ENCODE results near the gene MYB.
"Not testable (repeated sequence)": the region's sequence is repeated elsewhere in the genome, so short reads cannot be mapped to it uniquely, and the experiment has no call there.

MYB gene

DNA sequence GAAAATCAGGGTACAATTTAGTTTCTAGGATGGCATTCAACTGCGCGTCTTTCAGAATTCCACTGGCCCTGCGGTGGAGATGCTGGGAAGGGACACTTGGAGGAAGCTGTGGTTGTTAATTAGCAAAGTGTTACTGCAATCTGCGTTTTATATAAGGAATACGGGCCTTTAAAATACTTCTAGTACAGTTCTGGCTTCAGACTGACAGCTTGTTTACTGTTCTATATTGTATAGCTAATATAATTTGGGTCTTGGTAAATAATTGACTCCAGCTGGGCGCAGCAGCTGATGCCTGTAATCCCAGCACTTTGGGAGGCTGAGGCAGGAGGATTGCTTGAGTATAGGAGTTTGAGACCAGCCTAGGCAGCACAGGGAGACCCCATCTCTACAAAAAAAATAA lies 63.7 kb downstream of the MYB start:
- Mint-ChIP-seq H3K36me3 (no peaks in the 10 kb centered on the region), H3K27me3 (no peaks in the 10 kb centered on the region), H3K4me1 (no peaks in the 10 kb centered on the region), H3K9me3 (no peaks in the 10 kb centered on the region), H3K27ac (no peak overlapping the region), H3K4me3 (no peak overlapping the region)
- CTCF ChIA-PET, result no interaction called here
- DNase-seq, result no peak

- H3K9me3 Mint-ChIP-seq, CTCF ChIA-PET, H3K36me3 Mint-ChIP-seq, DNase-seq, H3K27me3 Mint-ChIP-seq, H3K4me3 Mint-ChIP-seq, H3K4me1 Mint-ChIP-seq, H3K27ac Mint-ChIP-seq: not testable (repeated sequence)
These were observed 65.4 kb downstream of the MYB start for GRCh38 chr6:135246412-135247012.

- H3K4me3 Mint-ChIP-seq, result no peak overlapping the region
- CTCF ChIA-PET, result no interaction called here
- no peaks in the 10 kb centered on the region for H3K27me3 Mint-ChIP-seq
These were observed 69.1 kb downstream of the MYB start for GRCh38 chr6:135250234-135250633.

DNA sequence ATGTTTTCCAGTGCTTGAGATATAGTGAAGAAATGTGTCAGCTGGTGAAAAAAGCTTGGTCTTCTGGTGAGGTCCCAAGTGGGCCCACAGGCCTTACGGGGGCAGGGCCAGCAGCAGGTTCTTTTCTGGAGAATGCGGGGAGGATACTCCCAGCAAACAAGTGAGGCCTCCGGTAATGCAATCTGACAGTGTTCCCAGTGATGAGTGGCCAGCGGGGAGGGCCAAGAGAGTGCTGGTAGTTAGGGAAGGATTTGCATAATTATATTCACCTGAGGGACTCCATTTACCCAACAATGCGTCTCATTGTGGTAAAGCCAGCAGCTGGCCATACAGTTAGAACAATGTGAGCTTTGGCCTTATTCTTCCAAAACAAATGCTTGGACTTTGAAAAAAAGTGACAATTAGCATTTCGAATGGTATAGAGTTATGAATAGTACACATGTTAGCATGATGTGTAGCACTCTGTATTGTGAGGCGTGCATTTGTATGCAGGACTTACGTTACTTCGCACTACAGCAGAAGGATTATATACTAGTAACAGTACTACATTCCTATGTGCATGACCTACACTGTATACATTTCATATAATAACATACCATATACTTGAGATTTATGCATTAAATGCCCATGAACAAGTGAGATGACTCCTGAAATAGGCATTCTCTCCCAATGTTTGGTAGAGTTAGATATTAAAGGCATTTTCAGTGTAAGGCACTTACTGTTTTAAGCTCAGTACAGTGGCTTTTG lies 69.8 kb downstream of the MYB start:
- H3K27me3 Mint-ChIP-seq, result no peaks in the 10 kb centered on the region
- H3K4me3 Mint-ChIP-seq, result no peak overlapping the region
- H3K36me3 Mint-ChIP-seq, result no peaks in the 10 kb centered on the region
- H3K4me1 Mint-ChIP-seq, result no peaks in the 10 kb centered on the region
- CTCF ChIA-PET, result interaction anchor here (1.1 kb wide), 1 partner anchor 172 kb away, joined by 3 read pairs; no protein-coding TSS in a partner anchor
- no peak for DNase-seq
- H3K9me3 Mint-ChIP-seq, result no peaks in the 10 kb centered on the region
- H3K27ac Mint-ChIP-seq, result no peak overlapping the region

More at GRCh38 chr6:135250234-135250633, 69.1 kb downstream of the MYB start:
- H3K27ac Mint-ChIP-seq, result no peak overlapping the region
- H3K4me1 Mint-ChIP-seq, result no peaks in the 10 kb centered on the region
- no peaks in the 10 kb centered on the region for H3K36me3 Mint-ChIP-seq
- no peak for DNase-seq
- H3K9me3 Mint-ChIP-seq, result no peaks in the 10 kb centered on the region

GRCh38 chr6:135251498-135252441 lies 70.7 kb downstream of the MYB start:
- H3K4me1 Mint-ChIP-seq, result no peaks in the 10 kb centered on the region
- no peaks in the 10 kb centered on the region for H3K36me3 Mint-ChIP-seq
- DNase-seq, result no peak
- H3K9me3 Mint-ChIP-seq, result no peaks in the 10 kb centered on the region
- no peak overlapping the region for H3K27ac Mint-ChIP-seq
- CTCF ChIA-PET, result interaction anchor here (1.1 kb wide), 1 partner anchor 172 kb away, joined by 3 read pairs; no protein-coding TSS in a partner anchor
- no peaks in the 10 kb centered on the region for H3K27me3 Mint-ChIP-seq
- no peak overlapping the region for H3K4me3 Mint-ChIP-seq

DNA sequence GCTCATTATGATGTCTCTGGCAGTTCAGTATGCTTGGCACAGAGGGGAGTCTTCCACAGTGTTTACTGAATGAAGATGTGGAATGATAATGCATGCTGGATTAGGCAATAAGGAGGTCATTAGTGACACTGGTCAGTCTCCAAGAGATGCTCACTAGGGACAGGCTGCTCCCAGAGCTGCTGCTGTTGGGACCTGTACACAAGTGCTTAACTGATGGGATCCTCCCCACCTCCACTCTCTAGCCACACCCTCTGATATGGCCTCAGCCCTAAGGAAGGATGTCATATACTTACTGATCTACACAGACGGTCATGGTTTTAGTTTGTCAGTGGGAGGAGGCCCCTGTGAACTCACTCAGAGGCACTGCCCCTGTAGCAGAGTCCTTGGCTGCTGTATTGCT lies 73.4 kb downstream of the MYB start:
- Mint-ChIP-seq H3K4me1 (no peaks in the 10 kb centered on the region), H3K27ac (no peak overlapping the region), H3K4me3 (no peak overlapping the region), H3K9me3 (no peaks in the 10 kb centered on the region), H3K27me3 (no peaks in the 10 kb centered on the region), H3K36me3 (no peaks in the 10 kb centered on the region)
- no peak for DNase-seq
- CTCF ChIA-PET, result no interaction called here

DNA sequence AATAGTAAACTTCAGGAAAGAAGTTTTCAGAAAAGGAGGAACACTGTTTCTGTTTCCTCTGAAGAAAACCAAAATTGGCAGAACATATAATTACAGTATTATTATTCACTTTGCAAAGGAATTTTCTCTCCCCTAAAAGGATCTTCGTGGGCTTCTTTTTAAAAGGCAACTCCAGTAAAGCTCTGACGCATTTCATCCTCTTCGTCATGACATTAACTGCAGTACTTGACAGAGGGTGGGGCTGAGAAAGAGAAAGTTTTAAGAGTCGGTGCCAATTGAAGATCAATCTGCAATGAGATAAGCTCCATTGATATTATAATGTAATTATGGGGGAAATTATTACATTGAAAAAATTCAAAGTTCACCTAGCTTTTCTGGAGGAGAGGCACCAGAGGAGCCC lies 75.8 kb downstream of the MYB start:
- no peaks in the 10 kb centered on the region for H3K9me3 Mint-ChIP-seq
- no peak overlapping the region for H3K27ac Mint-ChIP-seq
- H3K4me1 Mint-ChIP-seq, result no peaks in the 10 kb centered on the region
- DNase-seq, result no peak
- no peak overlapping the region for H3K4me3 Mint-ChIP-seq
- no peaks in the 10 kb centered on the region for H3K36me3 Mint-ChIP-seq
- CTCF ChIA-PET, result interaction anchor here (1.0 kb wide), 1 partner anchor 43 kb away, joined by 3 read pairs; no protein-coding TSS in a partner anchor
- H3K27me3 Mint-ChIP-seq, result no peaks in the 10 kb centered on the region

GRCh38 chr6:135257631-135258405 lies 76.7 kb downstream of the MYB start:
- Mint-ChIP-seq H3K36me3 (no peaks in the 10 kb centered on the region), H3K4me1 (no peaks in the 10 kb centered on the region), H3K9me3 (no peaks in the 10 kb centered on the region), H3K27ac (no peak overlapping the region), H3K27me3 (no peaks in the 10 kb centered on the region), H3K4me3 (no peak overlapping the region)
- CTCF ChIA-PET, result interaction anchor here (1.0 kb wide), 1 partner anchor 44 kb away, joined by 3 read pairs; no protein-coding TSS in a partner anchor
- no peak for DNase-seq

DNA sequence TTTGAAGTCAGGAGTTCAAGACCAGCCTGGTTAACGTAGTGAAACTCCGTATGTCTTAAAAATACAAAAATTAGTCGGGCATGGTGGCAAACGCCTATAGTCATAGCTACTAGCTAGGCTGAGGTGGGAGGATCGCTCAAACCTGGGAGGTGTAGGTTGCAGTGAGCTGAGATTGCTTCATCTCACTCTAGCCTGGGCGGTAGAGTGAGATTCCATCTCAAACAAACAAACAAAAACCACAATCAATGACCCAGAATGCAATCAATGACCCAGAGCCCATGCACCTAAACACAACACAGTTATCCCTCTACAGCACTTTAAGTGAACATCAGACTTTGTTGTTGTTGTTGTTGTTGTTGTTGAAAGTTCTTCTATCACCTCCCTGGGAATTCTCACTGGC lies 77.9 kb downstream of the MYB start:
- Mint-ChIP-seq H3K36me3 (no peaks in the 10 kb centered on the region), H3K27ac (no peak overlapping the region), H3K4me1 (no peaks in the 10 kb centered on the region), H3K4me3 (no peak overlapping the region), H3K27me3 (no peaks in the 10 kb centered on the region), H3K9me3 (no peaks in the 10 kb centered on the region)
- DNase-seq, result no peak
- CTCF ChIA-PET, result no interaction called here

- Mint-ChIP-seq H3K27me3 (no peaks in the 10 kb centered on the region), H3K9me3 (no peaks in the 10 kb centered on the region), H3K27ac (no peak overlapping the region), H3K4me3 (no peak overlapping the region), H3K4me1 (no peaks in the 10 kb centered on the region), H3K36me3 (no peaks in the 10 kb centered on the region)
- no peak for DNase-seq
- CTCF ChIA-PET, result no interaction called here
These were observed 79.5 kb downstream of the MYB start for GRCh38 chr6:135260612-135261011.

GRCh38 chr6:135261872-135262725 lies 81.0 kb downstream of the MYB start:
- Mint-ChIP-seq H3K27me3 (no peaks in the 10 kb centered on the region), H3K27ac (no peak overlapping the region), H3K4me3 (no peak overlapping the region), H3K9me3 (no peaks in the 10 kb centered on the region), H3K4me1 (no peaks in the 10 kb centered on the region), H3K36me3 (no peaks in the 10 kb centered on the region)
- CTCF ChIA-PET, result interaction anchor here (1.4 kb wide), 1 partner anchor 84 kb away, joined by 3 read pairs; no protein-coding TSS in a partner anchor
- no peak for DNase-seq

DNA sequence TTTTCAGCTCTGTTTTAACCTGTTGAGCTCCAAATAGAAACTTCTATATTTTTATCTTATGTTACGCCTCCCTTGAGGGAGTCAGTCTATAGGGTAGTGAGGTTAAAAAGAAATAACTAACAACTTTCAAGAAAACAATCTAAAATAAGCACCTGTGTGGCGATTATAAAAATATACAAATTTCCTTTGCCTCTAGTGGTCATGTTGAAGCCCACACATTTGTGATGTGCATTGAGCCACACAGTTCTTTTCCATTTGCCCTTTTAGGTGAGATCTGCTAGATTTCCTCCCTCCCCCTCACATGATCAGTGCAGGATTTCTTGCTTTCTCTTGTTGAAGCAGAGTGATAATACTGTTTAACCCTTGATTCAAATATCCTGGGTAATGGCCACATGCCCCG lies 84.2 kb downstream of the MYB start:
- Mint-ChIP-seq H3K9me3 (no peaks in the 10 kb centered on the region), H3K27ac (no peak overlapping the region), H3K27me3 (no peaks in the 10 kb centered on the region), H3K4me1 (no peaks in the 10 kb centered on the region), H3K36me3 (no peaks in the 10 kb centered on the region), H3K4me3 (no peak overlapping the region)
- DNase-seq, result no peak
- CTCF ChIA-PET, result no interaction called here

DNA sequence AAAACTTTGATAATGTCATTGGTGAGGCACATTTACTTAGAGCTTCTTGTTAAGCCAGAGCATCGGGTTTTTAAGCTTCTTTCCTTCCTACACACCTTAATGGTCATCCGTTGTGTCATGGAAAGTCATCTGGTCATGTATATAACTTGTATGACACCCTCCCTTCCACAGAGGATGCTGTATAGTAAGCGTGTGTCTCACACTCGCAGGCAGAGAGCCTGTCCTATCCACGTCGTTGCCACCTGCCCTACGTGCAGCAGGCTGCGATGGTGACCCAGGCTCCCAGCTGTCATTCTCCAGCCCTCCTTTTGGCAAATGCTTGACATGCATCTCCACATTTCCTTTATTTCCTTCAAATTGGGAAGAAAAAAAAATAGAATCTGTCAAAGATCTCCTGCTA lies 85.6 kb downstream of the MYB start:
- Mint-ChIP-seq H3K27ac (no peak overlapping the region), H3K4me3 (no peak overlapping the region), H3K27me3 (no peaks in the 10 kb centered on the region), H3K36me3 (no peaks in the 10 kb centered on the region), H3K4me1 (no peaks in the 10 kb centered on the region), H3K9me3 (no peaks in the 10 kb centered on the region)
- CTCF ChIA-PET, result no interaction called here
- no peak for DNase-seq

Data from activated naive CD4-positive, alpha-beta T cell treated with anti-CD3 and anti-CD28 coated beads, Interleukin-2, amount 10 ng/mL, durations not matched to agents 7 days and 5 days (primary cell).